ENCODE measurements around the gene PALM3.

- no peak for TF ChIP-seq EZH2 (IDR thresholded peaks at IDR 0.05; ENCODE audit: borderline replicate concordance, low read length)
- TF ChIP-seq, protein P1, sequence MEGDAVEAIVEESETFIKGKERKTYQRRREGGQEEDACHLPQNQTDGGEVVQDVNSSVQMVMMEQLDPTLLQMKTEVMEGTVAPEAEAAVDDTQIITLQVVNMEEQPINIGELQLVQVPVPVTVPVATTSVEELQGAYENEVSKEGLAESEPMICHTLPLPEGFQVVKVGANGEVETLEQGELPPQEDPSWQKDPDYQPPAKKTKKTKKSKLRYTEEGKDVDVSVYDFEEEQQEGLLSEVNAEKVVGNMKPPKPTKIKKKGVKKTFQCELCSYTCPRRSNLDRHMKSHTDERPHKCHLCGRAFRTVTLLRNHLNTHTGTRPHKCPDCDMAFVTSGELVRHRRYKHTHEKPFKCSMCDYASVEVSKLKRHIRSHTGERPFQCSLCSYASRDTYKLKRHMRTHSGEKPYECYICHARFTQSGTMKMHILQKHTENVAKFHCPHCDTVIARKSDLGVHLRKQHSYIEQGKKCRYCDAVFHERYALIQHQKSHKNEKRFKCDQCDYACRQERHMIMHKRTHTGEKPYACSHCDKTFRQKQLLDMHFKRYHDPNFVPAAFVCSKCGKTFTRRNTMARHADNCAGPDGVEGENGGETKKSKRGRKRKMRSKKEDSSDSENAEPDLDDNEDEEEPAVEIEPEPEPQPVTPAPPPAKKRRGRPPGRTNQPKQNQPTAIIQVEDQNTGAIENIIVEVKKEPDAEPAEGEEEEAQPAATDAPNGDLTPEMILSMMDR (conservative IDR thresholded peaks at IDR 0.05 in 1 of 2, IDR thresholded peaks at IDR 0.05 in 1 of 2; ENCODE audit: extremely low read depth in 1 of 2, insufficient read depth in 1 of 2, low read depth in 1 of 2, low read length in 2 of 2), result no peak
Measured at GRCh38 chr19:14056069-14056666, 5.7 kb downstream of the PALM3 start.

All from mammary epithelial cell (primary cell).